GM21528 (cell line): Measurements from ENCODE around the gene FBXW10.
"Not testable (repeated sequence)": the region's sequence is repeated elsewhere in the genome, so short reads cannot be mapped to it uniquely, and the experiment has no call there.

ENCODE experiments used
- ATAC-seq: cut with Tn5 transposase; IDR thresholded peaks from one replicate; pipeline ENCODE4 v1.9.1; 2021; ENCODE audit warnings: mild to moderate bottlenecking, moderate library complexity; ENCODE audit not compliant: unreplicated experiment, low FRiP score

The FBXW10 gene

GRCh38 chr17:18750242-18750641 is 6.4 kb downstream of the FBXW10 start:
- not testable (repeated sequence) for ATAC-seq

GRCh38 chr17:18753829-18754409 is 10.1 kb downstream of the FBXW10 start:
- ATAC-seq: not testable (repeated sequence)

GRCh38 chr17:18755969-18756368 is 12.1 kb downstream of the FBXW10 start:
- ATAC-seq: not testable (repeated sequence)

GRCh38 chr17:18757368-18758044 is 13.7 kb downstream of the FBXW10 start:
- ATAC-seq: not testable (repeated sequence)

GRCh38 chr17:18758344-18758743 is 14.5 kb downstream of the FBXW10 start:
- not testable (repeated sequence) for ATAC-seq

GRCh38 chr17:18760221-18760620 is 16.4 kb downstream of the FBXW10 start:
- not testable (repeated sequence) for ATAC-seq

GRCh38 chr17:18770572-18770971 is 26.7 kb downstream of the FBXW10 start:
- not testable (repeated sequence) for ATAC-seq

GRCh38 chr17:18771066-18771465 is 27.2 kb downstream of the FBXW10 start:
- not testable (repeated sequence) for ATAC-seq

- no peak for ATAC-seq
Observed at GRCh38 chr17:18772471-18772870, 28.6 kb downstream of the FBXW10 start.

- peak; percentile 95 for ATAC-seq
Observed at GRCh38 chr17:18780991-18781718, 37.3 kb downstream of the FBXW10 start, which contains the start of gene TVP23B. TSS of gene TVP23B (plus strand) at chr17:18781183. CDS start at chr17:18781294, 111 bp downstream.

GRCh38 chr17:18781805-18782204 is 38.0 kb downstream of the FBXW10 start:
- not testable (repeated sequence) for ATAC-seq

- ATAC-seq: not testable (repeated sequence)
Observed at GRCh38 chr17:18785933-18786332, 42.1 kb downstream of the FBXW10 start.

- not testable (repeated sequence) for ATAC-seq
Observed at GRCh38 chr17:18786890-18787289, 43.0 kb downstream of the FBXW10 start.

- not testable (repeated sequence) for ATAC-seq
Observed at GRCh38 chr17:18791402-18791801, 47.5 kb downstream of the FBXW10 start.

GRCh38 chr17:18794841-18795240 is 51.0 kb downstream of the FBXW10 start:
- not testable (repeated sequence) for ATAC-seq

- ATAC-seq: not testable (repeated sequence)
Observed at GRCh38 chr17:18796887-18797286, 53.0 kb downstream of the FBXW10 start.

GRCh38 chr17:18803458-18804245 is 59.8 kb downstream of the FBXW10 start:
- ATAC-seq: not testable (repeated sequence)

- ATAC-seq: not testable (repeated sequence)
Observed at GRCh38 chr17:18815924-18816323, 72.1 kb downstream of the FBXW10 start.

- not testable (repeated sequence) for ATAC-seq
Observed at GRCh38 chr17:18816489-18817371, 72.9 kb downstream of the FBXW10 start.
